ENCODE data around the gene PVALEF. TPM values are rescaled to one million over a fixed set of nuclear protein-coding genes. Genes with fewer than 3 reads are reported as not detected.

PVALEF gene
- polyA plus RNA-seq, 1 donor (not counting 4 experiments of a cell fraction or from before 2014, with no cell fraction given), result not detected

DNA sequence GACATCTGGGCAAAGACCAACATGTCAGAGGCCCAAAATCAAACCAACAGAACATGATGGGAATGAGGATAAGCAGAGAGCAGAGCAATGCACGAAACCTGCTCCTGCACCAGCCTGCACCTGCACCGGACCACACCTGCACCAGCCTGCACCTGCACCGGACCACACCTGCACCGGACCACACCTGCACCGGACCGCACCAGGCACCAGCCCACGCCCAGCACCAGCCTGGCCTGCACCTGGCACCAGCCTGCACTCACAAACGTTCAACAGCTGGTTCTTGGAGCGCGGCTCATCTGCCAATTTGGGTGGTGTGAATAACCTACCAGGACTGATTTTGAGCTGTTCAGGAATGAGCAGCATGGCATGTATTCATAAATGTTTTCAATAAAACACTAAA lies 39.3 kb downstream of the PVALEF start:
- TF ChIP-seq CTCF (optimal IDR thresholded peaks at IDR 0.05 in 1 of 3, IDR thresholded peaks at IDR 0.05 in 1 of 3, conservative IDR thresholded peaks at IDR 0.05 in 1 of 3; ENCODE audit: extremely low read depth in 1 of 3, insufficient read depth in 2 of 3, low read length in 3 of 3), result no peak
- no peak for TF ChIP-seq EZH2 (IDR thresholded peaks at IDR 0.05; ENCODE audit: low read length)
- FAIRE-seq (no peak), DNase-seq (ENCODE audit: low read depth, low spot score) (no peak)
- dilution Hi-C loops (cut with MboI; ENCODE audit: extremely low pct_ligation_motif_present, low sequenced_read_pairs), result no loop called here
- Histone ChIP-seq H2AFZ (ENCODE audit: control insufficient read depth, low read length) (no peak overlapping the region), H3K36me3 (ENCODE audit: control insufficient read depth in 2 of 2, extremely low read depth in 1 of 2, insufficient read depth in 2 of 2, low read length in 2 of 2) (peaks cover 0 to 5% of the 10 kb centered on the region in 2 experiments), H3K4me1 (ENCODE audit: control insufficient read depth, extremely low read depth, insufficient read depth, low read length) (no peaks in the 10 kb centered on the region), H3K4me2 (ENCODE audit: control insufficient read depth, extremely low read depth, insufficient read depth, low read depth, low read length) (no peak overlapping the region), H3K4me3 (ENCODE audit: control insufficient read depth in 2 of 3, extremely low read depth in 1 of 3, insufficient read depth in 2 of 3, low read depth in 1 of 3, low read length in 3 of 3) (no peak overlapping the region), H3K79me2 (ENCODE audit: control insufficient read depth, insufficient read depth, low read length) (no peaks in the 10 kb centered on the region), H3K9me3 (ENCODE audit: control insufficient read depth, low read depth, low read length) (no peaks in the 10 kb centered on the region), H4K20me1 (ENCODE audit: control insufficient read depth, extremely low read depth, insufficient read depth, low read length) (no peaks in the 10 kb centered on the region), H3K27me3 (ENCODE audit: control insufficient read depth, extremely low read depth, insufficient read depth, low read length) (no peaks in the 10 kb centered on the region), H3K9me1 (ENCODE audit: control insufficient read depth, extremely low read depth, insufficient read depth, low read length) (no peaks in the 10 kb centered on the region), H3K27ac (ENCODE audit: control insufficient read depth, insufficient read depth, low read length) (no peak overlapping the region), H3K9ac (ENCODE audit: control insufficient read depth, extremely low read depth, insufficient read depth, low read length) (no peak overlapping the region)

DNA sequence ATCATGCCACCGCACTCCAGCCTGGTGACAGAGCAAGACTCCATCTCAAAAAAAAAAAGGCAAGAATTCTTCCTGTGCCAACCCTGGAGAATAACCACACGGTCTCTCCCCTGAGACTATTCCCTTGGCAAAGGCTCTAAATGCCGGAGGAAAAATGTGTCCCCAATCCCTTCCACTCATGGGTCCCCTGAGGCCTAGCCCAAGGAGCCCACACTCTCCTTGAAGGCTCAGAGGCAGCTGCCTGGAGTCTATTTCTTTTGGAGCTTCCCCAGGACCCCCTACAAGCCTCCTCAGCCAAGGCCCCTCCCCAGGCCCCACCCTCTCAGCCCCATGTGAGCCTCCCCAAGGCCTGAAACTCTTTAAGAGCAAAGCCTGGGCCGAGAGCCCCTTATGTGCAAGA lies 40.9 kb downstream of the PVALEF start:
- H3K9ac ChIP-seq (ENCODE audit: control insufficient read depth, extremely low read depth, insufficient read depth, low read length), result no peak overlapping the region
- no peak overlapping the region for H3K4me3 ChIP-seq (ENCODE audit: control insufficient read depth in 2 of 3, extremely low read depth in 1 of 3, insufficient read depth in 2 of 3, low read depth in 1 of 3, low read length in 3 of 3)
- no peaks in the 10 kb centered on the region for H3K9me3 ChIP-seq (ENCODE audit: control insufficient read depth, low read depth, low read length)
- no peak overlapping the region for H3K4me2 ChIP-seq (ENCODE audit: control insufficient read depth, extremely low read depth, insufficient read depth, low read depth, low read length)
- H3K9me1 ChIP-seq (ENCODE audit: control insufficient read depth, extremely low read depth, insufficient read depth, low read length), result no peaks in the 10 kb centered on the region
- H3K27me3 ChIP-seq (ENCODE audit: control insufficient read depth, extremely low read depth, insufficient read depth, low read length), result no peaks in the 10 kb centered on the region
- no peak for TF ChIP-seq CTCF (optimal IDR thresholded peaks at IDR 0.05 in 1 of 3, IDR thresholded peaks at IDR 0.05 in 1 of 3, conservative IDR thresholded peaks at IDR 0.05 in 1 of 3; ENCODE audit: extremely low read depth in 1 of 3, insufficient read depth in 2 of 3, low read length in 3 of 3)
- TF ChIP-seq EZH2 (IDR thresholded peaks at IDR 0.05; ENCODE audit: low read length), result no peak
- H3K27ac ChIP-seq (ENCODE audit: control insufficient read depth, insufficient read depth, low read length), result no peak overlapping the region
- H3K4me1 ChIP-seq (ENCODE audit: control insufficient read depth, extremely low read depth, insufficient read depth, low read length), result no peaks in the 10 kb centered on the region
- no peaks in the 10 kb centered on the region for H4K20me1 ChIP-seq (ENCODE audit: control insufficient read depth, extremely low read depth, insufficient read depth, low read length)
- FAIRE-seq (no peak), DNase-seq (ENCODE audit: low read depth, low spot score) (no peak)
- H3K36me3 ChIP-seq (ENCODE audit: control insufficient read depth in 2 of 2, extremely low read depth in 1 of 2, insufficient read depth in 2 of 2, low read length in 2 of 2), result peaks cover 0 to 5% of the 10 kb centered on the region in 2 experiments
- H2AFZ ChIP-seq (ENCODE audit: control insufficient read depth, low read length), result no peak overlapping the region
- dilution Hi-C loops (cut with MboI; ENCODE audit: extremely low pct_ligation_motif_present, low sequenced_read_pairs), result no loop called here
- H3K79me2 ChIP-seq (ENCODE audit: control insufficient read depth, insufficient read depth, low read length), result no peaks in the 10 kb centered on the region

Data from keratinocyte (primary cell).